ENCODE data around the gene TM4SF4.

- TF ChIP-seq CTCF (IDR thresholded peaks at IDR 0.05; ENCODE audit: low read depth, low read length), result no peak
- TF ChIP-seq EZH2phosphoT487 (IDR thresholded peaks at IDR 0.05; ENCODE audit: low read depth), result no peak
Measured at GRCh38 chr3:149455366-149455765, 19.1 kb upstream of the TM4SF4 start.
